Limb (tissue), 2 donors: Measurements from ENCODE around the gene MLXIP.
"Not testable (repeated sequence)": the region's sequence is repeated elsewhere in the genome, so short reads cannot be mapped to it uniquely, and the experiment has no call there.

Experiments used
- DNase-seq, 2 donors: peaks; one replicate each; pipeline ENCODE4 v3.0.0-alpha.2; 2016; ENCODE audit errors: extremely low spot score in 2 of 2

MLXIP gene

GRCh38 chr12:122096591-122097149 is 18.1 kb downstream of the MLXIP start:
- DNase-seq, result no peak

- no peak for DNase-seq
These were observed 19.0 kb downstream of the MLXIP start for GRCh38 chr12:122097584-122097926.

GRCh38 chr12:122097927-122098756 is 19.6 kb downstream of the MLXIP start:
- peak in 1 of 2 donors; percentile 47 for DNase-seq

GRCh38 chr12:122099280-122099749 is 20.8 kb downstream of the MLXIP start:
- no peak for DNase-seq

- no peak for DNase-seq
These were observed 21.3 kb downstream of the MLXIP start for GRCh38 chr12:122099856-122100255.

GRCh38 chr12:122100568-122100967 is 22.0 kb downstream of the MLXIP start:
- DNase-seq, result no peak

- DNase-seq, result no peak
These were observed 23.8 kb downstream of the MLXIP start for GRCh38 chr12:122102331-122102730.

- no peak for DNase-seq
These were observed 26.3 kb downstream of the MLXIP start for GRCh38 chr12:122104844-122105243.

- not testable (repeated sequence) for DNase-seq
These were observed 26.9 kb downstream of the MLXIP start for GRCh38 chr12:122105496-122105895.

GRCh38 chr12:122106843-122107242 is 28.3 kb downstream of the MLXIP start:
- no peak for DNase-seq

- DNase-seq, result no peak
These were observed 28.7 kb downstream of the MLXIP start for GRCh38 chr12:122107261-122107660.

GRCh38 chr12:122111089-122111641 is 32.6 kb downstream of the MLXIP start:
- no peak for DNase-seq

GRCh38 chr12:122116707-122117535 is 38.4 kb downstream of the MLXIP start:
- DNase-seq, result no peak

GRCh38 chr12:122117979-122118378 is 39.4 kb downstream of the MLXIP start:
- no peak for DNase-seq

GRCh38 chr12:122121341-122121740 is 42.8 kb downstream of the MLXIP start:
- DNase-seq, result not testable (repeated sequence)

GRCh38 chr12:122121745-122122144 is 43.2 kb downstream of the MLXIP start:
- DNase-seq, result no peak

GRCh38 chr12:122123051-122123760 is 44.6 kb downstream of the MLXIP start:
- DNase-seq, result peak; percentile 64 to 82

GRCh38 chr12:122123761-122124145 is 45.2 kb downstream of the MLXIP start:
- DNase-seq, result peak in 1 of 2 donors; percentile 12

- no peak for DNase-seq
These were observed 45.8 kb downstream of the MLXIP start for GRCh38 chr12:122124370-122124769.

GRCh38 chr12:122125452-122126341 is 47.1 kb downstream of the MLXIP start:
- no peak for DNase-seq
